Body of pancreas (tissue), 4 donors: ENCODE measurements around the gene COL5A2. TPM values are rescaled to one million over a fixed set of nuclear protein-coding genes. Genes with fewer than 3 reads are reported as not detected.

Experiments used
- ATAC-seq: fragments of 150-250 bp; one replicate; pipeline ENCODE4 v1.9.1; 2016
- DNase-seq, 4 donors: peaks; one replicate each; pipeline ENCODE4 v3.0.0-alpha.2; 2019
- H3K27ac ChIP-seq, 4 donors: fragments of 200-600 bp; sonication (generic); 1 replicate in 3 of 4; 2 replicates in 1 of 4; pipeline versions ENCODE4 v1.5.1 to v1.6.1; 2016 to 2019; ENCODE audit warnings: mild to moderate bottlenecking in 1 of 4, mixed read lengths in 1 of 4, moderate library complexity in 1 of 4
- H3K27me3 ChIP-seq, 2 donors: fragments of 200-600 bp; sonication (generic); one replicate each; pipeline ENCODE4 v1.6.0; 2016; ENCODE audit warnings: mild to moderate bottlenecking in 1 of 2
- H3K36me3 ChIP-seq, 2 donors: fragments of 200-600 bp; sonication (generic); replicated peaks in 1 of 2; 2 replicates each; pipeline ENCODE4 v1.5.1; 2016; ENCODE audit warnings: low read depth in 2 of 2; ENCODE audit not compliant: insufficient read depth in 1 of 2
- H3K4me1 ChIP-seq: fragments of 200-600 bp; sonication (generic); one replicate; pipeline ENCODE4 v1.6.0; 2016
- H3K4me3 ChIP-seq, 2 donors: fragments of 200-600 bp; sonication (generic); 1 replicate in 1 of 2; 2 replicates in 1 of 2; pipeline ENCODE4 v1.5.1; 2016 to 2019
- H3K9me3 ChIP-seq, 3 donors: fragments of 200-600 bp; sonication (generic); 1 replicate in 2 of 3; 2 replicates in 1 of 3; pipeline ENCODE4 v1.5.1; 2016
- CTCF ChIP-seq, 7 experiments: fragments of 450-650 bp in 4 of 7; fragments of 200-600 bp in 3 of 7; sonication (generic) in 3 of 7; IDR thresholded peaks; one replicate each; pipeline ENCODE4 v1.5.1; 2016 to 2019; ENCODE audit warnings: antibody characterized with exemption in 7 of 7
- POLR2A ChIP-seq, 3 donors: fragments of 450-650 bp; IDR thresholded peaks; one replicate each; pipeline ENCODE4 v1.6.1; 2016; ENCODE audit warnings: antibody characterized with exemption in 3 of 3, mild to moderate bottlenecking in 2 of 3
- WGBS, 2 donors: methylation state at CpG; one replicate each; pipeline ENCODE4 v1.1.5; 2017; 5-methylcytosine and 5-hydroxymethylcytosine counted together
- intact Hi-C: fragments of 100-400 bp; cut with DNase I; formaldehyde crosslinking; loops from one replicate; pipeline ENCODE4 v1.15.1; 2023
- total RNA-seq, 2 donors: library from RNA; depleted of rRNA; stranded (reverse); fragments of >200 nt; gene quantifications; one replicate each; pipeline ENCODE4 v1.1.0, GENCODE V29; 2016

The COL5A2 gene
- total RNA-seq, 2 donors from 2014 or later: 10.1 to 24.1 TPM

GRCh38 chr2:189213250-189213649 lies 33.7 kb upstream of the COL5A2 start:
- DNase-seq (no peak), ATAC-seq (no peak)
- H3K27ac ChIP-seq: no peak overlapping the region
- H3K9me3 ChIP-seq: no peaks in the 10 kb centered on the region
- no peak for TF ChIP-seq POLR2A (IDR thresholded peaks at IDR 0.05)
- no peak for TF ChIP-seq CTCF (IDR thresholded peaks at IDR 0.05)
- 77 to 80% methylated on average over 2 of the region's 2 CpGs for WGBS, 2 donors
- H3K36me3 ChIP-seq: no peaks in the 10 kb centered on the region
- H3K27me3 ChIP-seq: no peaks in the 10 kb centered on the region
- H3K4me3 ChIP-seq: no peak overlapping the region
- intact Hi-C loops: no loop called here
- no peaks in the 10 kb centered on the region for H3K4me1 ChIP-seq

GRCh38 chr2:189210250-189211087 lies 30.9 kb upstream of the COL5A2 start:
- intact Hi-C loops: no loop called here
- TF ChIP-seq CTCF (IDR thresholded peaks at IDR 0.05) (no peak), POLR2A (IDR thresholded peaks at IDR 0.05) (no peak)
- H3K4me1 ChIP-seq: no peaks in the 10 kb centered on the region
- H3K36me3 ChIP-seq: no peaks in the 10 kb centered on the region
- H3K27me3 ChIP-seq: no peaks in the 10 kb centered on the region
- DNase-seq (peak in 3 of 4 donors; percentile 15 to 25 (median 21)), ATAC-seq (peak; percentile 67)
- H3K9me3 ChIP-seq: no peaks in the 10 kb centered on the region
- no peak overlapping the region for H3K4me3 ChIP-seq
- H3K27ac ChIP-seq: peak overlapping the region in 1 of 4 donors; percentile 18
- WGBS, 2 donors: 32 to 36% methylated on average over 7 of the region's 7 CpGs

GRCh38 chr2:189208254-189208653 lies 28.7 kb upstream of the COL5A2 start:
- no peak for DNase-seq
- Histone ChIP-seq H3K27ac (no peak overlapping the region), H3K4me3 (no peak overlapping the region), H3K9me3 (no peaks in the 10 kb centered on the region), H3K27me3 (no peaks in the 10 kb centered on the region), H3K4me1 (no peaks in the 10 kb centered on the region), H3K36me3 (no peaks in the 10 kb centered on the region)
- intact Hi-C loops: no loop called here
- ATAC-seq: no peak
- WGBS, 2 donors: 14 to 54% methylated on average over 1 of the region's 1 CpG
- TF ChIP-seq CTCF (IDR thresholded peaks at IDR 0.05) (no peak), POLR2A (IDR thresholded peaks at IDR 0.05) (no peak)

- H3K4me1 ChIP-seq: no peaks in the 10 kb centered on the region
- WGBS, 2 donors: 71 to 78% methylated on average over 3 of the region's 3 CpGs
- TF ChIP-seq CTCF (IDR thresholded peaks at IDR 0.05) (no peak), POLR2A (IDR thresholded peaks at IDR 0.05) (no peak)
- H3K9me3 ChIP-seq: no peaks in the 10 kb centered on the region
- ATAC-seq (no peak), DNase-seq (no peak)
- H3K4me3 ChIP-seq: no peak overlapping the region
- intact Hi-C loops: no loop called here
- H3K36me3 ChIP-seq: no peaks in the 10 kb centered on the region
- H3K27me3 ChIP-seq: no peaks in the 10 kb centered on the region
- no peak overlapping the region for H3K27ac ChIP-seq
Measured at GRCh38 chr2:189204322-189204941, 24.9 kb upstream of the COL5A2 start.
